ENCODE results near the gene TMEM61. TPM values are rescaled to one million over a fixed set of nuclear protein-coding genes. Genes with fewer than 3 reads are reported as not detected.

The TMEM61 gene
- polyA plus RNA-seq, 4 donors, result 1.2 to 1.6 (median 1.5) TPM

- no peak for DNase-seq (ENCODE audit: low read depth in 4 of 4, low spot score in 2 of 4)
Measured at GRCh38 chr1:55035904-55036303, 55.5 kb downstream of the TMEM61 start.

GRCh38 chr1:55037733-55038551, 57.5 kb downstream of the TMEM61 start:
- DNase-seq (ENCODE audit: low read depth in 4 of 4, low spot score in 2 of 4), result no peak

GRCh38 chr1:55038552-55038838, 58.1 kb downstream of the TMEM61 start:
- no peak for DNase-seq (ENCODE audit: low read depth in 4 of 4, low spot score in 2 of 4)

DNA sequence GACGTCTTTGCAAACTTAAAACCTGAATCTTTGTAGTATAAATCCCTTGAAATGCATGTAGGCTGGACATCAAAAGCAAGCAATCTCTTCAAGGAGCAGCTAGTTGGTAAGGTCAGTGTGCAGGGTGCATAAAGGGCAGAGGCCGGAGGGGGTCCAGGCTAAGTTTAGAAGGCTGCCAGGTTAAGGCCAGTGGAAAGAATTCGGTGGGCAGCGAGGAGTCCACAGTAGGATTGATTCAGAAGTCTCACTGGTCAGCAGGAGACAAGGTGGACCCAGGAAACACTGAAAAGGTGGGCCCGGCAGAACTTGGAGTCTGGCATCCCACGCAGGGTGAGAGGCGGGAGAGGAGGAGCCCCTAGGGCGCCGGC, 58.5 kb downstream of the TMEM61 start:
- no peak for DNase-seq (ENCODE audit: low read depth in 4 of 4, low spot score in 2 of 4)

- peak in 2 of 4 donors; percentile 36 to 42 for DNase-seq (ENCODE audit: low read depth in 4 of 4, low spot score in 2 of 4)
Measured at GRCh38 chr1:55039342-55040082, 59.1 kb downstream of the TMEM61 start, which contains the start of gene PCSK9. Gene PCSK9, plus strand, starts transcription at chr1:55039548. Its CDS starts 290 bp downstream, at chr1:55039838.

DNA sequence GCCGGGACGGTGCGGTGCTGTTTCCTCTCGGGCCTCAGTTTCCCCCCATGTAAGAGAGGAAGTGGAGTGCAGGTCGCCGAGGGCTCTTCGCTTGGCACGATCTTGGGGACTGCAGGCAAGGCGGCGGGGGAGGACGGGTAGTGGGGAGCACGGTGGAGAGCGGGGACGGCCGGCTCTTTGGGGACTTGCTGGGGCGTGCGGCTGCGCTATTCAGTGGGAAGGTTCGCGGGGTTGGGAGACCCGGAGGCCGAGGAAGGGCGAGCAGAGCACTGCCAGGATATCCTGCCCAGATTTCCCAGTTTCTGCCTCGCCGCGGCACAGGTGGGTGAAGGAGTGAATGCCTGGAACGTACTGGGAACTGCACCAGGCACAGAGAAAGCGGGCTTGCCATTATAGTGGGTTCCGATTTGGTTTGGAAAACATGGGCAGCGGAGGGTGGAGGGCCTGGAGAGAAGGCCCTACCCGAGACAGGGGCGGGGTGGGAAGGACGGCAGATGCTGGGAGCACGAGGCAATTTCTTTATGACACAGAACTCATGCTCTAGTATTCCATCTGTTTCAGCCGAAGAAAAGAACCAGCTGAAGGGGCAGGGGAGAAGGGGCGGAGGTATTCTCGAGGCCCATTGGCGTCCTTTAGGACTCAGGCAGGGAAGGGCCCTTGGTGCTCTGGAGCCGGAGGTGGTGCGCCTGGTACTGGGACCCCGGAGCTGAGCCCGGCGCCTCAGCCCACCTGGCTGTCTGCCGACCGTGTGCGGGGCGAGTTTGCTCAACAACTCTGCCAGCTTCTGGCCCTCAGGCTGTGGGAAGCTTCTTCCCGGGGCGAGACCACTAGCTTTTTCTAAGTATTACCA, 59.9 kb downstream of the TMEM61 start:
- DNase-seq (ENCODE audit: low read depth in 4 of 4, low spot score in 2 of 4), result no peak

DNA sequence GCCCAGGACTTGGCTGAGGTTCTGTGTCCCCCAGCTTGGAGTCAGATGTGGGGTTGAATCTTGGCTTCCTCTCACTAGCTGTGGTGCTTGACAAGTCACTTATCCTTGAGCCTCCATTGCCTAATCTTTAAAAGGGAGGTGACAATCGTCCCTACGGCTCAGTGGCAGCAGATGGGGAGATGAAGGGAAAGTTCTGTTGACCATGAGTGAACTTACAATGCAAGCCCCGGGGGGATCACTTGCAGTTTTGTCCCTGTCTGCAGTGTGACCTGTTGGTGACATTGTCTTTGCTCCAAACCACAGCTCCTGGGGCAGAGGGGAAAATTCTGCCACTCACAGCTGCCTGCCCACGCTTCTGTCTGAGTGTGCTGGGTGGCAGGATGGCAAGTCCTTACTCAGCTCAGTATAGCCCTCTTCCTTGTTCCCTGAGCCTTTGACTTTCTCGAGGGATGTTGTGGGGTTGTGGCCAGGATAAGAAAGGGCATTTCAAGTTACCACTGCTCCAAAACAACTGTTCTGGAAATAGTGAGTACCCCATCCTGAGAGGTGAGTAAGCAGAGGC, 60.6 kb downstream of the TMEM61 start:
- no peak for DNase-seq (ENCODE audit: low read depth in 4 of 4, low spot score in 2 of 4)

GRCh38 chr1:55041613-55042012, 61.2 kb downstream of the TMEM61 start:
- DNase-seq (ENCODE audit: low read depth in 4 of 4, low spot score in 2 of 4), result no peak

Other genes with a start within 250 kb of the TMEM61 start
- 10 to 100 TPM in 2 of 4 donors, 1 to 10 TPM in 2; 8.9 to 10.9 (median 10.3) TPM for gene PARS2, start 216.1 kb upstream of the TMEM61 start, polyA plus RNA-seq (ENCODE audit: insufficient read length in 4 of 4)
- gene TTC22, start 179.3 kb upstream of the TMEM61 start, polyA plus RNA-seq (ENCODE audit: insufficient read length in 4 of 4), result 1 to 10 TPM; 4.8 to 8.8 (median 7.3) TPM
- 10 to 100 TPM; 63.4 to 89.1 (median 78.0) TPM for gene DHCR24, start 93.4 kb upstream of the TMEM61 start, polyA plus RNA-seq (ENCODE audit: insufficient read length in 4 of 4)
- 1 to 10 TPM; 4.2 to 6.2 (median 4.9) TPM for gene BSND, start 18.3 kb downstream of the TMEM61 start, polyA plus RNA-seq (ENCODE audit: insufficient read length in 4 of 4)
- 1 to 10 TPM; 1.2 to 2.4 (median 1.6) TPM for gene PCSK9, start 58.9 kb downstream of the TMEM61 start, polyA plus RNA-seq (ENCODE audit: insufficient read length in 4 of 4)
- 10 to 100 TPM; 36.7 to 61.4 (median 45.2) TPM for gene USP24, start 234.7 kb downstream of the TMEM61 start, polyA plus RNA-seq (ENCODE audit: insufficient read length in 4 of 4)

Data from left renal cortex interstitium (tissue), 4 donors.